Endodermal cell (in vitro differentiated cells): ENCODE data around the gene WDR73. TPM values are rescaled to one million over a fixed set of nuclear protein-coding genes. Genes with fewer than 3 reads are reported as not detected.

ENCODE experiments used
- DNase-seq: peaks from one replicate; pipeline ENCODE4 v3.0.0-alpha.2; 2017
- H3K27ac ChIP-seq: 2 replicates; pipeline ENCODE4 v1.5.1; 2013; ENCODE audit warnings: mild to moderate bottlenecking, low read depth, low read length, moderate library complexity
- H3K27me3 ChIP-seq: 2 replicates; pipeline ENCODE4 v1.6.1; 2013; ENCODE audit warnings: mild to moderate bottlenecking, low read length, moderate library complexity; ENCODE audit not compliant: insufficient read depth, control insufficient read depth, poor library complexity, severe bottlenecking
- H3K36me3 ChIP-seq: 2 replicates; pipeline ENCODE4 v1.7.0; 2013; ENCODE audit warnings: mild to moderate bottlenecking, low read length, moderate library complexity; ENCODE audit not compliant: control insufficient read depth, insufficient read depth
- H3K4me1 ChIP-seq: one replicate; pipeline ENCODE4 v1.7.0; 2013; ENCODE audit warnings: low read length; ENCODE audit not compliant: control insufficient read depth, insufficient read depth
- H3K4me3 ChIP-seq: 2 replicates; pipeline ENCODE4 v1.5.1; 2013; ENCODE audit warnings: mild to moderate bottlenecking, low read length, moderate library complexity
- H3K9ac ChIP-seq: 2 replicates; pipeline ENCODE4 v1.6.1; 2013; ENCODE audit warnings: mild to moderate bottlenecking, low read length, moderate library complexity; ENCODE audit not compliant: poor library complexity, severe bottlenecking; ENCODE audit errors: extremely low read depth
- H3K9me3 ChIP-seq: 2 replicates; pipeline ENCODE4 v1.6.1; 2013; ENCODE audit warnings: mild to moderate bottlenecking, low read length, moderate library complexity; ENCODE audit not compliant: control insufficient read depth
- H3K27ac Mint-ChIP-seq: 2 replicates; pipeline ENCODE4 v1.8.0; 2020; ENCODE audit warnings: mixed read lengths
- H3K27me3 Mint-ChIP-seq: 2 replicates; pipeline ENCODE4 v1.8.0; 2021; ENCODE audit warnings: mild to moderate bottlenecking, mixed read lengths; ENCODE audit not compliant: insufficient read depth
- H3K36me3 Mint-ChIP-seq: 2 replicates; pipeline ENCODE4 v1.8.0; 2020; ENCODE audit warnings: low read depth, mixed read lengths
- H3K4me1 Mint-ChIP-seq: 2 replicates; pipeline ENCODE4 v1.8.0; 2020; ENCODE audit warnings: mixed read lengths
- H3K4me3 Mint-ChIP-seq: 2 replicates; pipeline ENCODE4 v1.8.0; 2020; ENCODE audit warnings: mild to moderate bottlenecking, moderate library complexity, mixed read lengths
- H3K9me3 Mint-ChIP-seq: 2 replicates; pipeline ENCODE4 v1.8.0; 2020; ENCODE audit warnings: mild to moderate bottlenecking, mixed read lengths
- CTCF ChIP-seq: fragments of 200-600 bp; sonication (generic); conservative IDR thresholded peaks from 2 replicates; pipeline ENCODE4 v1.5.0; 2021; ENCODE audit warnings: antibody characterized with exemption, mild to moderate bottlenecking
- WGBS, 2 experiments: methylation state at CpG; one replicate each; pipeline versions ENCODE4 v1.1.5 to v1.1.7; 2013; ENCODE audit warnings: missing lambda C conversion rate in 2 of 2, mixed read lengths in 1 of 2; ENCODE audit not compliant: insufficient coverage in 1 of 2, insufficient read length in 1 of 2; 5-methylcytosine and 5-hydroxymethylcytosine counted together
- total RNA-seq, 2 donors: library from RNA; stranded (reverse); fragmentation: NEBNext Ultra II Directional in 1 of 2; extraction: Animal tissue kit (Norgen Biotek cat#: 25700) in 1 of 2; gene quantifications; 2 replicates in 1 of 2; 3 replicates in 1 of 2; pipeline ENCODE4 v1.2.1, GENCODE V29; 2021

Gene WDR73
- total RNA-seq, 2 donors from 2014 or later: 44.1 to 46.8 TPM

DNA sequence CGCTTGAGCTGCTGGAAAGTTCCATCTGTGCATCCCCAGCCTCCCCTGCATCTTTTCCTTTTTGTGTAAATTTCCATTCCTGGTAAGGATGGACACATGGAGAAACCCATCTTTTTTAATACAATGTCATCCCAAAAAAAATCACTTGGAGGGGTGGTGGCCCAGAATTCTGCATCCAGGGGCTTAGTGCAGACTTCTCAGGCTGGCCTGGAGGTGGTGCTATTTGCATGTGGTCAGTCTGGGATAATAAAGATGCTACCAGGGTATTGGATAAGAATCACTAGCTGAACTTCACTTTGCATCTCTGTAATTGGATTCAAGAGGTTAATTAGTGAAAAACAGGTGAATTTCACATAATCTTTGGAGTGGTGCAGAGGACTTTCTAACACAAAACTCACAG, 55.1 kb downstream of the WDR73 start:
- Mint-ChIP-seq H3K4me3 (no peak overlapping the region), H3K9me3 (peaks cover 7% of the 10 kb centered on the region), H3K27ac (no peak overlapping the region), H3K4me1 (peaks cover 9% of the 10 kb centered on the region), H3K36me3 (peaks cover 16% of the 10 kb centered on the region), H3K27me3 (peaks cover 20% of the 10 kb centered on the region)
- Histone ChIP-seq H3K27me3 (no peaks in the 10 kb centered on the region), H3K9me3 (no peaks in the 10 kb centered on the region), H3K4me3 (no peak overlapping the region), H3K27ac (no peak overlapping the region), H3K4me1 (peaks cover 4% of the 10 kb centered on the region), H3K9ac (no peak overlapping the region), H3K36me3 (peaks cover 3% of the 10 kb centered on the region)
- TF ChIP-seq CTCF: peak; percentile 88
- WGBS, 2 experiments: 80 to 89% methylated on average over 1 of the region's 1 CpG
- peak; percentile 80 for DNase-seq

DNA sequence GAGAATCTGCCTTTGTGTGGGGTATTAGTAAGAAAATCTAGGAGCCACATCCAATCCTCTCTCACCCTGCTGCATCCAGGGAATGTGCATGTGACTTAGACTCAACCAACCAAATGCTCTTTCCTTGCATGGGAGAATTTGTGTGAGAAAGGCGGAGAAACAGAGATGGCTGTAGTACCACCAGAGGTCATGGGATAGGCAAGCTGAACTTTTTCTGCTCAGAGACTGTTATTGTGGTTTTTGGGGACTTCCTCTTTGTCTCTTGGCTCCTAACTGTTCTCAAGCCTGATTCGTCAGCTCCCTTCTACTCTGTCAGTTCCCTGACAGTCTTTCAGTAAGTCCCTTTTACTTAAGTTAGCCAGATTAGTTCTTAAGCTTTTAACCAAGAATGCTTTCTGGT, 55.8 kb downstream of the WDR73 start:
- H3K27me3 Mint-ChIP-seq: peaks cover 23% of the 10 kb centered on the region
- WGBS, 2 experiments: 85 to 100% methylated on average over 1 to 2 of the region's 2 CpGs
- Histone ChIP-seq H3K27ac (no peak overlapping the region), H3K9me3 (no peaks in the 10 kb centered on the region), H3K9ac (no peak overlapping the region), H3K4me3 (no peak overlapping the region), H3K27me3 (no peaks in the 10 kb centered on the region), H3K4me1 (peaks cover 4% of the 10 kb centered on the region), H3K36me3 (no peaks in the 10 kb centered on the region)
- peak; percentile 57 for DNase-seq
- no peak for TF ChIP-seq CTCF
- H3K27ac Mint-ChIP-seq: no peak overlapping the region
- no peak overlapping the region for H3K4me3 Mint-ChIP-seq
- H3K36me3 Mint-ChIP-seq: peaks cover 13% of the 10 kb centered on the region
- peaks cover 4% of the 10 kb centered on the region for H3K4me1 Mint-ChIP-seq
- peaks cover 15% of the 10 kb centered on the region for H3K9me3 Mint-ChIP-seq

- Histone ChIP-seq H3K4me3 (no peak overlapping the region), H3K4me1 (peaks cover 4% of the 10 kb centered on the region), H3K36me3 (no peaks in the 10 kb centered on the region), H3K27ac (no peak overlapping the region), H3K9me3 (no peaks in the 10 kb centered on the region), H3K9ac (no peak overlapping the region), H3K27me3 (no peaks in the 10 kb centered on the region)
- Mint-ChIP-seq H3K36me3 (peaks cover 13% of the 10 kb centered on the region), H3K4me3 (peak overlapping the region; percentile 49), H3K27ac (peak overlapping the region; percentile 80), H3K27me3 (peaks cover 23% of the 10 kb centered on the region), H3K4me1 (peaks cover 4% of the 10 kb centered on the region), H3K9me3 (peaks cover 15% of the 10 kb centered on the region)
- no peak for DNase-seq
- WGBS, 2 experiments: 50 to 91% methylated on average over 1 to 2 of the region's 3 CpGs
- TF ChIP-seq CTCF: no peak
Observed at GRCh38 chr15:84597296-84597695, 56.8 kb downstream of the WDR73 start.
